NCI-H2029 (cell line): Measurements from ENCODE around the gene SBF1.
"Not testable (repeated sequence)": the region's sequence is repeated elsewhere in the genome, so short reads cannot be mapped to it uniquely, and the experiment has no call there.

ENCODE experiments used
- DNase-seq: peaks from one replicate; lab custom pipeline; 2025; lab: John Stamatoyannopoulos, UW

Gene SBF1

GRCh38 chr22:50422961-50423815 is 51.6 kb downstream of the SBF1 start:
- DNase-seq: no peak

GRCh38 chr22:50422046-50422445 is 52.8 kb downstream of the SBF1 start:
- DNase-seq: no peak

- DNase-seq: no peak
These were observed 54.3 kb downstream of the SBF1 start for GRCh38 chr22:50420581-50420980.

GRCh38 chr22:50420015-50420414 is 54.8 kb downstream of the SBF1 start:
- DNase-seq: no peak

- no peak for DNase-seq
These were observed 55.7 kb downstream of the SBF1 start for GRCh38 chr22:50419116-50419515.

GRCh38 chr22:50418624-50419023 is 56.2 kb downstream of the SBF1 start:
- no peak for DNase-seq

- DNase-seq: no peak
These were observed 57.2 kb downstream of the SBF1 start for GRCh38 chr22:50417411-50418210.

- DNase-seq: no peak
These were observed 57.8 kb downstream of the SBF1 start for GRCh38 chr22:50416996-50417395.

GRCh38 chr22:50415426-50415825 is 59.4 kb downstream of the SBF1 start:
- DNase-seq: no peak

GRCh38 chr22:50414476-50415248 is 60.2 kb downstream of the SBF1 start:
- DNase-seq: no peak

- not testable (repeated sequence) for DNase-seq
These were observed 65.9 kb downstream of the SBF1 start for GRCh38 chr22:50408954-50409353.

GRCh38 chr22:50408311-50408710 is 66.5 kb downstream of the SBF1 start:
- no peak for DNase-seq

GRCh38 chr22:50406416-50407170 is 68.2 kb downstream of the SBF1 start:
- DNase-seq: no peak

GRCh38 chr22:50403701-50404101 is 71.1 kb downstream of the SBF1 start:
- DNase-seq: peak; percentile 4

- no peak for DNase-seq
These were observed 72.9 kb downstream of the SBF1 start for GRCh38 chr22:50401907-50402306.

GRCh38 chr22:50400931-50401330 is 73.9 kb downstream of the SBF1 start:
- DNase-seq: no peak

GRCh38 chr22:50400406-50400805 is 74.4 kb downstream of the SBF1 start:
- no peak for DNase-seq

GRCh38 chr22:50399751-50400331 is 75.0 kb downstream of the SBF1 start:
- DNase-seq: no peak

- peak; percentile 1 for DNase-seq
These were observed 75.8 kb downstream of the SBF1 start for GRCh38 chr22:50398831-50399648.

GRCh38 chr22:50397371-50398060 is 77.3 kb downstream of the SBF1 start:
- DNase-seq: not testable (repeated sequence)
